ENCODE measurements around the gene ZNF469. TPM values are rescaled to one million over a fixed set of nuclear protein-coding genes. Genes with fewer than 3 reads are reported as not detected.

The ZNF469 gene
- polyA plus RNA-seq, 4 donors: under 0.01 to 0.64 (median 0.30) TPM; not detected in 1

GRCh38 chr16:88345031-88345720, 37.6 kb upstream of the ZNF469 start:
- WGBS, 3 donors: 65 to 84% (median 71%) methylated on average over 18 of the region's 18 CpGs

DNA sequence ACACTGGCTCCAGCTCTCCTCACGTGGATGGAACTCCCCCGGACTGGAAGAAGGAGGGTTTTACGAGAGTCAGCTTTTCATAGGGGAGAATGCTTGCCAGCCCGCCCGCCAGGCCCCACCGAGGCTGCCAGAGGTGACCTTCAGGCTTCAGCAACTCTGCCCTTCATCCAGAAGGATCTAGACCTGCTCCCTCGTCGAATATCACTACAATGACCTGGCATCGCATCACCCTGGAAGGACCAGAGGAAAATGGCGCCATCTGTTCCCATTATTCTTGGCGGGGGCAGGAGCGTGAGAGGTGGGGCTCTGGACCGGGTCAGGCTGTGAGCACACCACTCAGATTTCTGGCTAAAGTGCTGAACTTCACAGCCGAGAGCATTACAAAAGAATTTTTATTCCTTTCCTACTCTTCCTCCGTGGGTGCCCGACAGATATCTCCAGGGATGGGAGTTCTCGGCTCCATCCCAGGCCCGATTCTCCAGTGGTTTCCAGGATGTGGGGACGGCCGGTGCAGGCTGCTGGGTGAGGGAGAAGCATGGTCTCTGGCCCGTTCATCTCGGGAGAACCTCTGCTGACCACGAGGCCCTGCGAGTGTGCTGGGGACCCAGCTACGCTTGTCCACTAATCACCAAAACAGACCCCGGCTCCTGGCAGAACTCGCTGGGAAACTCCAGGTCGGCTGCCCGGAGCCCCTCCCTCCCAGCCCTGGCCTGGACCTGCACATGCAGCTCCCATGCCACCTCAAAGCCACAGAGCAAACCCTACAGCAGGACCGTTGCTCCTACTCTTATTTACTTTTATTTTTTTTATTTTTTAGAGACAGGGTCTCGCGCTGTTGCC, 36.8 kb upstream of the ZNF469 start:
- Histone ChIP-seq H3K27me3 (ENCODE audit: control insufficient read depth in 3 of 3, insufficient read depth in 3 of 3, low read length in 3 of 3) (no peaks in the 10 kb centered on the region), H3K36me3 (ENCODE audit: control insufficient read depth in 3 of 3, insufficient read depth in 2 of 3, low read depth in 1 of 3, low read length in 3 of 3) (no peaks in the 10 kb centered on the region), H3K27ac (ENCODE audit: low read depth in 1 of 3, low read length in 2 of 3) (no peak overlapping the region), H3K4me1 (ENCODE audit: control insufficient read depth in 3 of 3, insufficient read depth in 2 of 3, low read depth in 1 of 3, low read length in 2 of 3) (no peaks in the 10 kb centered on the region), H3K9me3 (ENCODE audit: control insufficient read depth in 2 of 2, insufficient read depth in 1 of 2, low read depth in 1 of 2, low read length in 1 of 2) (peaks cover 3 to 8% of the 10 kb centered on the region in 2 donors), H3K4me3 (ENCODE audit: low read depth in 1 of 3, low read length in 3 of 3) (no peak overlapping the region)
- FAIRE-seq (no peak), DNase-seq (no peak)
- 80 to 84% (median 82%) methylated on average over 30 to 32 of the region's 32 CpGs for WGBS, 3 donors

More at GRCh38 chr16:88345031-88345720, 37.6 kb upstream of the ZNF469 start:
- Histone ChIP-seq H3K4me1 (ENCODE audit: control insufficient read depth in 3 of 3, insufficient read depth in 2 of 3, low read depth in 1 of 3, low read length in 2 of 3) (no peaks in the 10 kb centered on the region), H3K36me3 (ENCODE audit: control insufficient read depth in 3 of 3, insufficient read depth in 2 of 3, low read depth in 1 of 3, low read length in 3 of 3) (no peaks in the 10 kb centered on the region), H3K4me3 (ENCODE audit: low read depth in 1 of 3, low read length in 3 of 3) (no peak overlapping the region), H3K9me3 (ENCODE audit: control insufficient read depth in 2 of 2, insufficient read depth in 1 of 2, low read depth in 1 of 2, low read length in 1 of 2) (peaks cover 3 to 8% of the 10 kb centered on the region in 2 donors), H3K27me3 (ENCODE audit: control insufficient read depth in 3 of 3, insufficient read depth in 3 of 3, low read length in 3 of 3) (no peaks in the 10 kb centered on the region), H3K27ac (ENCODE audit: low read depth in 1 of 3, low read length in 2 of 3) (no peak overlapping the region)
- FAIRE-seq: no peak
- no peak for DNase-seq

- FAIRE-seq: no peak
- H3K27me3 ChIP-seq (ENCODE audit: control insufficient read depth in 3 of 3, insufficient read depth in 3 of 3, low read length in 3 of 3): no peaks in the 10 kb centered on the region
- peaks cover 3 to 8% of the 10 kb centered on the region in 2 donors for H3K9me3 ChIP-seq (ENCODE audit: control insufficient read depth in 2 of 2, insufficient read depth in 1 of 2, low read depth in 1 of 2, low read length in 1 of 2)
- WGBS, 3 donors: 88 to 90% (median 90%) methylated on average over 26 of the region's 26 CpGs
- no peak for DNase-seq
- H3K4me3 ChIP-seq (ENCODE audit: low read depth in 1 of 3, low read length in 3 of 3): no peak overlapping the region
- no peaks in the 10 kb centered on the region for H3K36me3 ChIP-seq (ENCODE audit: control insufficient read depth in 3 of 3, insufficient read depth in 2 of 3, low read depth in 1 of 3, low read length in 3 of 3)
- H3K4me1 ChIP-seq (ENCODE audit: control insufficient read depth in 3 of 3, insufficient read depth in 2 of 3, low read depth in 1 of 3, low read length in 2 of 3): no peaks in the 10 kb centered on the region
- H3K27ac ChIP-seq (ENCODE audit: low read depth in 1 of 3, low read length in 2 of 3): no peak overlapping the region
Observed at GRCh38 chr16:88346680-88347505, 35.9 kb upstream of the ZNF469 start.

DNA sequence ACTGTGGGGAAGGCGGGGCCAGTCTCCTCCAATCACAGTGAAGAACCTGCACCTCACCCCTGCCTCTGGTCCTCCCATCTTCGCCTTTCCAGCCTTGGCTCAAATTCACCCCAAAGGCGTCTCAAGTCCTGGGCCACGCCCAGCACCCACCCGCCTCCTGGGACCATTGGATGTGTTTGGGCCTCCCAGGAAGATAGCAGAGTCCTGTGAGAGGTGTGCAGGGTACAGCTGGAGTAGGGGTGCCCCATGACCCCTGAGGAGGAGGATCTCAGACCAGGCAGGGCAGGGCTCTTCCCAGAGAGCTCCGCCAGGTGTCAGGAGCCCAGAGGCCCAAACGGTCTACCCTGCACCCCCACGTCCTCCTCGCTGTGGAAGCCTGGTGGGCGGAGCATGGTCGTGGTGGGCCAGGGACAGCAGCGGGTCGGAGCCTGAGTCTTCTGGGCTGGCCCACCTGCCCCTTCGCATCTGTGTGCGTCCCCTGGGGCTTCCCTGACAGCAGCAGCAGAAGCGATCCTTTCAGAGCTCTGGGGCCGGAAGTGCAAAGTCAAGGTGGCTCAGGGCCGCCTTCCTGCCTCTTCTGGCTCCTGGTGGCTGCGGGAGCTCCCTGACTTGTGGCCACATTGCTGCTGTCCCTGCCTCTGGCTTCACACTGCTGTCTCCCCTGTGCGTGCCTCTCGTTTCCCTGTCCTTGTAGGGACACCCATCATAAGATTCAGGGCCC, 34.9 kb upstream of the ZNF469 start:
- no peak for DNase-seq
- no peak for FAIRE-seq
- no peak overlapping the region for H3K27ac ChIP-seq (ENCODE audit: low read depth in 1 of 3, low read length in 2 of 3)
- H3K4me1 ChIP-seq (ENCODE audit: control insufficient read depth in 3 of 3, insufficient read depth in 2 of 3, low read depth in 1 of 3, low read length in 2 of 3): no peaks in the 10 kb centered on the region
- 69 to 71% (median 69%) methylated on average over 21 of the region's 21 CpGs for WGBS, 3 donors
- H3K27me3 ChIP-seq (ENCODE audit: control insufficient read depth in 3 of 3, insufficient read depth in 3 of 3, low read length in 3 of 3): no peaks in the 10 kb centered on the region
- no peaks in the 10 kb centered on the region for H3K36me3 ChIP-seq (ENCODE audit: control insufficient read depth in 3 of 3, insufficient read depth in 2 of 3, low read depth in 1 of 3, low read length in 3 of 3)
- H3K4me3 ChIP-seq (ENCODE audit: low read depth in 1 of 3, low read length in 3 of 3): no peak overlapping the region
- peaks cover 3 to 8% of the 10 kb centered on the region in 2 donors for H3K9me3 ChIP-seq (ENCODE audit: control insufficient read depth in 2 of 2, insufficient read depth in 1 of 2, low read depth in 1 of 2, low read length in 1 of 2)

DNA sequence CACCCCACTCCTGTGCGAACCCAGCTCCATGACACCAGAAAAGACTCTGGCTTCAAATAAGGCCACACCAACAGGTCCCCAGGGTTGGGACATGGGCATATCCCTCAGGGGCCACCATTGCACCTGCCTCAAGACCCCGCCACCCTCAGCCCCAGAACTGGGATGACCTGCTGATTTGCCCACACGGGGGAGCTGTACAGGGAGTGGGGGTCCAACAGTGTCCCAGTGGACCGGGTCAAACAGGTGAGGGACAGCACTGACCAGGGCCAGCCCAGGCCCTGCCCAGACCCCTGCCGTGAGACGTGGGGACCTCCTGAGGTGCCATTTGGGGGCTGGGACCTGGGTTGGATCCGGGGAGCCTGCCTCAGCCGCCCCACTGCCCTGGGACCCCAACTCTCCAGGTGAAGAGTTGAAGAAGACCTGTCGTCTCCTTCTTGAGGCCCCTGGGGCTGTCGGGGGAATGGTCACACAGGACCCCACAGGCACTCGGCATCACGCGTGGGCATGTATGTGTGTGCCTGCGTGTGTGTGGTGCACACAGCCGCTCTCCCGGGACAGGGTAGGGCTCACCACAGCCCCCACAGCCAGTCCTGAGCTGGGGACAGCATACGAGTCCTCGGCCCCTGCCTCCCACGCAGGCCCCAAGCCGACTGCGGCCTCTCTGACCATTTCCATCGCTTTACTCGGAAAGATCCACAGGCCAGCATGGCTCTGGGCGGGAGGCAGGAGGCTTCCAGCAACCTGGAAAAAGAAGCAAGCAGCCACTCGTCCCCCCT, 34.2 kb upstream of the ZNF469 start:
- DNase-seq (no peak), FAIRE-seq (no peak)
- 86 to 91% (median 90%) methylated on average over 25 of the region's 25 CpGs for WGBS, 3 donors
- no peaks in the 10 kb centered on the region for H3K27me3 ChIP-seq (ENCODE audit: control insufficient read depth in 3 of 3, insufficient read depth in 3 of 3, low read length in 3 of 3)
- no peaks in the 10 kb centered on the region for H3K36me3 ChIP-seq (ENCODE audit: control insufficient read depth in 3 of 3, insufficient read depth in 2 of 3, low read depth in 1 of 3, low read length in 3 of 3)
- no peaks in the 10 kb centered on the region for H3K4me1 ChIP-seq (ENCODE audit: control insufficient read depth in 3 of 3, insufficient read depth in 2 of 3, low read depth in 1 of 3, low read length in 2 of 3)
- no peak overlapping the region for H3K27ac ChIP-seq (ENCODE audit: low read depth in 1 of 3, low read length in 2 of 3)
- no peak overlapping the region for H3K4me3 ChIP-seq (ENCODE audit: low read depth in 1 of 3, low read length in 3 of 3)
- H3K9me3 ChIP-seq (ENCODE audit: control insufficient read depth in 2 of 2, insufficient read depth in 1 of 2, low read depth in 1 of 2, low read length in 1 of 2): peaks cover 0 to under 1% of the 10 kb centered on the region in 2 donors

- DNase-seq: no peak
- FAIRE-seq: no peak
- H3K4me3 ChIP-seq (ENCODE audit: low read depth in 1 of 3, low read length in 3 of 3): no peak overlapping the region
Observed at GRCh38 chr16:88349153-88349902, 33.4 kb upstream of the ZNF469 start.

More at GRCh38 chr16:88349153-88349902, 33.4 kb upstream of the ZNF469 start:
- Histone ChIP-seq H3K4me1 (ENCODE audit: control insufficient read depth in 3 of 3, insufficient read depth in 2 of 3, low read depth in 1 of 3, low read length in 2 of 3) (no peaks in the 10 kb centered on the region), H3K36me3 (ENCODE audit: control insufficient read depth in 3 of 3, insufficient read depth in 2 of 3, low read depth in 1 of 3, low read length in 3 of 3) (no peaks in the 10 kb centered on the region), H3K27ac (ENCODE audit: low read depth in 1 of 3, low read length in 2 of 3) (no peak overlapping the region), H3K27me3 (ENCODE audit: control insufficient read depth in 3 of 3, insufficient read depth in 3 of 3, low read length in 3 of 3) (no peaks in the 10 kb centered on the region), H3K9me3 (ENCODE audit: control insufficient read depth in 2 of 2, insufficient read depth in 1 of 2, low read depth in 1 of 2, low read length in 1 of 2) (no peaks in the 10 kb centered on the region)
- 65 to 84% (median 78%) methylated on average over 12 of the region's 12 CpGs for WGBS, 3 donors
